Endothelial cell of hepatic sinusoid (primary cell): ENCODE data around the gene NDRG2.

ENCODE experiments used
- in situ Hi-C: cut with HindIII; loops from 2 replicates; pipeline ENCODE4 v1.10.0; 2017; ENCODE audit warnings: low sequenced_read_pairs

Gene NDRG2

DNA sequence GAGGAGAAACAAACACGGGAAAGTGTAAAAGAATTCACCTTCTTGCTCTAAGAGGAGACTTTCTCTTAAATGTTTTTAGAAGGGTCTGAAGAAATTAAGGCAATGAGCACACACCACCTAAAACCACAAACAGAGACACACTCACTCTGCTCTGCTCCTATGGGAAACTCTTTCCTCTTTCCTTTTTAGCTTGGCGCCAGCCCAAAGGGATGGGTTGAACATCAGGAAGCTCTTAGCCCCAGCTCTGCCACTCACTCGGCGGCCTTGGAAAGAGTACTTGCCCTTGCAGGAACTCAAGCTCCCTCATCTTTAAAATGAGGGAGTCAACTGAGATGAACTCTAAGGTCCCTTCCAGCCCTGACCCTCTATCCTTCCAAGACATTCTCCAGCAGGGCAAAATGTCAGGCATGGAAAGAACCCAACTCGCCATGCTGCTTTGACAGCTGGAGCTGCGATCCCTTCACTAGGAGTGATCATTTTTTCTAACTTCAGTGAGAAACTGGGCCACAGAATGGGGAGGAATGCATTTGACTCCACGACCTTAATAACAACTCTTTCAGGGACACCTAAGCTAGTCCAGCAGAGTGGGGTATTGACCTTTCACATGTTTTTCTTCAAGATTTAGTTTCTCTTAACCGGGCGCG lies 31.8 kb upstream of the NDRG2 start:
- in situ Hi-C loops = no loop called here

DNA sequence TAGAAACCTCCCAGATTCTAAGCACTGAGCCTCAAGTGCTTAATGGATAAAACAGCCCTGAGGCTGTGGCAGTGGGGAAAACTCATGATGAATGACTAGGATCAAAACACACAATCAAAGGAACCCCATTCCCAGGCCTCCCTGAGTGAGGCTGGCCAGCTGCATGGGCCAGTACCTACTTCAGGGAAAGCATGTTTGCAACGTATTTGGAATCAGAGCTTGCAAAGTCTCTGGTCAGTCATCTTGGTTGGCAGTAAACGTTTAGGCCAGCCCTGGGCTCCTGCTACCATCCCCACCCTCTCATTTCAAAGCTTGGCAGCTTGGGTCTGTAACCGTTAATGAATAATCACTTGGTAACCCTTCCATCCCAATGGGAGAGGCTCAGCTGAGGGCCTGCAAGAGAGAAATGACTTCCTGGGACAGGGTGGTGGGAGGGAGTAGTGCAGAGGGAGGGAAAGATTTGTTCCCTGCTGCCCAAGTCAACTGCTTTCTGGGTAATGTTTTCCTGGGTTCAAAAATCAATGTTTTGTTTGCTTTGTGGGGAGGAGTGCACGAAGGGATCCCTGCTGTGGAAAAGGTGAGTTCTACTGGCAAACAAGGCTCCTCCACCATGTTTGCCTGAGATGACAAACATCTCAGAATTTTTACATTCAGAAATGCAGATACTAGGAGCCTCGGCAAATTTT lies 30.7 kb upstream of the NDRG2 start:
- in situ Hi-C loops = no loop called here

DNA sequence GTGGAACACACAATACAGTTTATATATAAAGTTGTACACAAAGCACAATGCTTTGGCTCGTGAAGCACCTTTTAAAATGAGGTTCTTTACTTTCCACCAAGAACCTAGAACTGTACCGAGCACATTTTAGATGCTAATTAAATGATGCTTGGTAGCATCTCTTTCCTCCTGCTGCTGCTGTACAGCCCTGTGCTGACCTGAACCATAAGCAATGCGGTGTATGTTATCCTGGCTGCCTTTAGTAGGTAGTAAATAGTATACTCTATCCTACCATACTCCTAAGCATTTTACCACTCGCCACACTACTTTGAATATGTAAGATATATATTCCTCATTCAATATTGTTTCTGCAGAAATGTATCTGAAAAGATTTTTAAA lies 29.9 kb upstream of the NDRG2 start:
- in situ Hi-C loops = no loop called here

DNA sequence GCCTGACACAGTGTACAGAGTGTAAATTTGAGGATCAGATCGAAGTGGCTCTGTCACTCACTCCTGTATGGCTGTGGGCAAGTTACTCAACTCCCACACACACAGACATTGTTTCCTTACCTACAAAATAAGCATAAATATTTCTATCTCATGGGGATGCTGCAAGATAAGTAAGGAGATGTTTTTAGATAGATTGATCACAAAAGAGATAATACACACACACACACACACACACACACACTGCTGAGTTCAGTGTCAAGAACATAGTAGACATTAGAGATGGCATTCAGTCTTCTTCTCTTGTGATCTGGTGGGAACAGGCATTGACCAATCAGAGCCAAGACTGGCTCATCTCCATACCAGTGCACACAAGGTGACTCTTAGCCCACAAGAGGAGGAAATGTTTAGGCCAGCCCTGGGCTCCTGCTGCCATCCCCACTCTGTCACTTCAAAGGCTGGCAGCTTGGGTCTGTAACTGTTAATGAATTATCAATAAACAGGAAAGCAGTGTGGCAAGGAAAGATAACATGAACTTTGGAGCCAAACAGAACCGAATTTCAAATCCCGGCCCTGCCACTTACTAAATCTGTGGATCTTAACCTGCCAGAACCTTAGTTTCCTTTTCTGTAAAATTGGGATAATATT lies 29.4 kb upstream of the NDRG2 start:
- in situ Hi-C loops = no loop called here

DNA sequence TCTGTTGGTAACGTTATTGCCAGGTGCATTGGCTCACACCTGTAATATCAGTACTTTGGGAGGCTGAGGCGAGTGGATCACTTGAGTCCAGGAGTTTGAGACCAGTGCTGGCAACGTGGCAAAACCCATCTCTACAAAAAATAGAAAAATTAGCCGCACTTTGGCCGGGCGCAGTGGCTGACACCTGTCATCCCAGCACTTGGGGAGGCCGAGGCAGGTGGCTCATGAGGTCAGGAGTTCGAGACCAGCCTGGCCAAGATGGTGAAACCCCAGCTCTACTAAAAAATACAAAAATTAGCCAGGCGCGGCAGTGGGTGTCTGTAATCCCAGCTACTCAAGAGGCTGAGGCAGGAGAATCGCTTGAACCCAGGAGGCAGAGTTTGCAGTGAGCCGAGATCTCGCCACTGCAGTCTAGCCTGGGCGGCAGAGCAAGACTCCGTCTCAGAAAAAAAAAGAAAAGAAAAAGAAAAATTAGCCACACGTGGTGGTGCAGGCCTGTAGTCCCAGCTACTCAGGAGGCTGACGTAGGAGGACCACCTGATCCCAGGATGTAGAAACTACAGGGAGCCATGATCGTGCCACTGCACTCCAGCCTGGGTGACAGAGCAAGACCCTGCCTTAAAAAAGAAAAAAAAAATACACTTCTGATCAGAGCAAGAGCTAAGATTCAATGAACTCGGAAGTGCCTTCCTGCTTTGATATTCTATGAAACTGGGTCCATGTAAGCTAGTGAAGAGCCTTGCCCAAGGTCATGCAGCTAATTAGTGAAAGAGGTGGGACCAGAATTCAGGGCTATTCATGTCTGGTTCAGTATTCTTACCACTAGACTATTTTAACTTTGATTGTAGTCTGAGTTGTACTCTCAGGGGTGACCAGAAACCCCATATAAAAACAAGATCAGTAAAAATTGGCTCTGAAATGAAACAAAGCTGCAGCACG lies 28.6 kb upstream of the NDRG2 start:
- in situ Hi-C loops = no loop called here

DNA sequence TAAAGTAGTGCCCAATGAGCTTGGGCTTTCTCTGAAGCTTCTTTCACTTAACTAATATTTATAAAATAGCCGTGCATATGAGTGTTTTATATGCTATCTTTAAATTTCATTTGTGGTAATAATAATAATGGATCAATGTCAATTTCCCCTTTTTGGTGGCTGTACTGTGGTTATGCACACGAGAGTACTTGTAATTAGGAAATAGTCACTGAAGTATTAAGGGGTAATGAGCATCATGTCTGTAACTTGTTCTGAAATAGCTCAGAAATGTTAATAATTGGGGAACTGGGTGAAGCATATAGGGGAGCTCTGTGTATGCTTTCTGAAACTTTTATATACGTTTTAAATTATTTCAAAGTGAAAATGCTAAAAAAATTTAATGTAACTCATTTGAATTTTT lies 25.7 kb upstream of the NDRG2 start:
- in situ Hi-C loops = no loop called here

DNA sequence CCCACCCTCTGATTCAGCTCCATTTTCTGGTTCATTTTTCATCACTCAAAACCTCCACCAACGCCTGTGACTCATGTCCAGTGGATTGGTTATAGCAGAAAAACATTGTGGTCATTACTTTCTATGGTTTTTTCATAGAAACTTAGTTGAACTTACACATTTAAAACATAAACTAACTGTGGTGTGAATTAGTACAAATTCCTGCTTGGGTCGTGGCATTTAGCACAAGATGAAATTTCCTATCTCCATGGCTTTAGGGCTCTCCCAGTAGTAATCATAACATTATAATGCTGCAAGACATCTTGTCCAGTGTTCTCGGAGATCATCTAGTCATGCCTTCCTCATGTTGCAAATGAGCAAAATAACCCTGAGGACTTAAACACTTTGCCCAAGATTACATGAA lies 24.4 kb upstream of the NDRG2 start:
- in situ Hi-C loops = no loop called here

DNA sequence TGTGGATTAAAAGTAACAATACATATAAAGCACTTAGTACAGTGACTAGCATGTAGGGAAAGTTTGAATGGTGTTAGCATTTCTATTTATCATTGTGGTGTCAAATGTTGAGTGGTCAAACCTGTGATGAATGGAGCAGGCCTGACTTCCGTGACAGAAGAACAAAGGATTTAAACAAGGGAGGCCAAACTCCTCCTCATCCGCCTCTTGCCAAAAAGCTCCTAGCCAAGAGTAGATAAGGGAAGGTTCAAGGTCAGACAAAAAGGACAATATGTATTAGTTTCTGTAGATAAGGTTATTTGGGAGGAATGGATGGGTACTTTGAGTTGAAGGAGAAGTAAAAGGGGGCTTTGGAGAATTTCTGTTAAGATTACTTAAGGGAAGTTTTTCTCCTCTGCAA lies 23.8 kb upstream of the NDRG2 start:
- in situ Hi-C loops = no loop called here

DNA sequence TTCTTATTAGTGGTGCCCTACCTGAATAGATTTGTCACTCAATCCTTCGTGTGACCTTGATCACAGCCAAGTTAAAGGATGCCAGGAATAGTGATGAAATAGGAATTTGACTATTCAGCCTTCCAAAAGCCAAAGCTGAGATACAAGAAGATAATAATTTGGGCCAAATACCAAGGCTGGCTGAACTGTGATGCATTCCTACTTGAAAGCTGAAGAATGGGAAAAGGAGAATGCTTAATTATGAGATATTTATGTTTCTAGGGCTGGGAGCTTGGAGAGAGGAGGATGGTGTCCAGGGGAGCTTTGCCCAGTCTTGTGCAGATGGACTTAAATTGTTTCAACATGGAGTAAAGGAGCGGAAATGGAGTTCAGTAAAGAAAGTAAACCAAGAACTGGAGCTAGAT lies 22.5 kb upstream of the NDRG2 start:
- in situ Hi-C loops = no loop called here

DNA sequence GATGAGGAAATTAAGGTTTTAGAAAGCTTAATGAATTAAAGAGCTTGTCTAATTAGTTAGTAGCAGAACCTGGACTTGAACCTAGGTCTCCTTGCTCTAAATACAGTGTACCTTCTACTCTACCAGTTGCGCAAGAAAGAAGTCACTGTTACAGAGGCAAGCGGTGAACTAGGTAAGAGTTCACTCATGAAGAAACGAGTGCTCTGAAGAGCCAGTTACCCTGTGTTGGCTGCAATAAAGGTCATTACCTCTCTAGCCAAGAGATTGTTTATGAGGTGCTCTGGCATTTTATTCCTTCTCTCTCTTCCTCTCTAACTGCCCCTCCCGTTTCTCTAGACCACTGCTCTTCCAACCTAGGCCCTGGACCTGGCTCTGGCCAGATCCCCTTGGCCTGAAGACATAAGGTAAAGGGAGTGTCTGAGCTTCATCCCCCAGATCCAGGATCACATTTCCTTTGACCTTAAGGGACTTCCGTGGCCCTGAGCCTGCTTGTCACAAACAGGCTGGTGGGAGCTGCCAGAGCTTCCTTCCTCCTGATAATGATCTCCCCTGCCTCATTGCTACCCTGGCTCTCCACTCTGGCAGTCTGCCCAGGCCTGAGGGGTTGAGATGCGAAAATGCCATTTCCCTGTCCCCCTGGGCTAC lies 19.2 kb upstream of the NDRG2 start:
- in situ Hi-C loops = loop anchor here (5.0 kb wide), 1 partner anchor 63 kb away; no protein-coding TSS in a partner anchor

DNA sequence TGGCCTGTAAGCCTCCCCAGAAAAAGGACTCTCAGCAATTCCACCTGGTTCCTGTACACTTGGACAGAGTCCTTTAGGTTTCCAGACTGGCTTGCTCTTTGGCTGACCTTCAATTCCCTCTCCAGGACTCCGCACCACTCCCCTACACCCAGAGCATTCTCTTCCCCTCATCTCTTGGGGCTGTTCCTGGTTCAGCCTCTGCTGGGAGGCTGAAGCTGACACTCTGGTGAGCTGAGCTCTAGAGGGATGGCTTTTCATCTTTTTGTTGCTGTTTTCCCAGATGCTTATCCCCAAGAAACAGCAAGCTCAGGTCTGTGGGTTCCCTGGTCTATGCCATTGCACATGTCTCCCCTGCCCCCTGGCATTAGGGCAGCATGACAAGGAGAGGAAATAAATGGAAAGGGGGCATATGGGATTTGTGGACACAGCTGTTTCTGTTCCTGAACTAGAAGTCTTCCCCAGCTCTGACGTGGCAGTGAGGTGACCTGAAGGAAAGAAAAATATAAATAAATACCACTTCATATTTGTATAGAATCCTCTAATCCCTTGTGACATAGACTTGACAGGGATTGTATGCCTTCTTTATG lies 18.6 kb upstream of the NDRG2 start:
- in situ Hi-C loops = loop anchor here (5.0 kb wide), 1 partner anchor 64 kb away; no protein-coding TSS in a partner anchor

DNA sequence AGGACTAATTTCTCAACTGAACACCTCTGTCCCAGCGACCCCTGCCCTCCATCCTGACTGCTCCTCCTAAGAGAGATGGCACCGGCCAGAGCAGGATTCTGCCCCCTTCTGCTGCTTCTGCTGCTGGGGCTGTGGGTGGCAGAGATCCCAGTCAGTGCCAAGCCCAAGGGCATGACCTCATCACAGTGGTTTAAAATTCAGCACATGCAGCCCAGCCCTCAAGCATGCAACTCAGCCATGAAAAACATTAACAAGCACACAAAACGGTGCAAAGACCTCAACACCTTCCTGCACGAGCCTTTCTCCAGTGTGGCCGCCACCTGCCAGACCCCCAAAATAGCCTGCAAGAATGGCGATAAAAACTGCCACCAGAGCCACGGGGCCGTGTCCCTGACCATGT lies 18.1 kb upstream of the NDRG2 start:
- in situ Hi-C loops = loop anchor here (5.0 kb wide), 1 partner anchor 64 kb away; no protein-coding TSS in a partner anchor

DNA sequence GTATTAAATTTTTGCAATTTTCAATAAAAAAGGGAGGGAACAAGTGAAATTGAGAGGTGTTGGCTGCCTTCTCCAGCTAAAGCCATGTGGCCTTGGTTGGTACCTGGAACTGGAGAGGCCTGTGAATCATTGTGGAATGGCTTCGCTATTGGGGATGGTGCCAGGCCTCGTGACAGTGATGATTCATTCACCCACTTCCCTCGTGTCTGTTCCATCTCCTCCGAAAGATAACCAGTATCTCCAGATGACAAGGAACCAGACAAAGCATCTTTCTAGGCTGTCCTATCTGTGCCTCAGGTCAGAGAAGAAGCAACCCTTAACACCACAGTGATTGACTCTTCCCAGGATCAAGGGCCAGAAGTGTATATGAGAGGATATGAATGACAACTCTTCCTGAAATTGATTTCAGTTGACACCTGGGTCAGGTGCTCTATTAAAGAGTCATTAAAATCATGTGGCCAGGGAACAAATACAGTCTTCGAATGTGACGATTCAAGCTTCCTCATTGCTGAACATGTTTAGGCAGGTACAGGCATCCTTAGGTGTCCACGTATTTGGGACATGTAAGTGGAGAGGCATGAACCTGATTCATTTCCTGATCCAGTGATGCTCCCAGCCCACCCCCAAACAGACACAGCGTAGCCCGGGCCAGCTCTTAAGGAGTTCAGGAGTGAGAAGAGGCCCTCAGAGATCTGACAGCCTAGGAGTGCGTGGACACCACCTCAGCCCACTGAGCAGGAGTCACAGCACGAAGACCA lies 17.0 kb upstream of the NDRG2 start, which contains the start of gene RNASE7:
Gene RNASE7, plus strand, starts transcription at position 687 of the 758 bp plus-strand sequence. CDS start 631 bp downstream, outside the sequence.
- in situ Hi-C loops = loop anchor here (5.0 kb wide), 1 partner anchor 65 kb away; no protein-coding TSS in a partner anchor

DNA sequence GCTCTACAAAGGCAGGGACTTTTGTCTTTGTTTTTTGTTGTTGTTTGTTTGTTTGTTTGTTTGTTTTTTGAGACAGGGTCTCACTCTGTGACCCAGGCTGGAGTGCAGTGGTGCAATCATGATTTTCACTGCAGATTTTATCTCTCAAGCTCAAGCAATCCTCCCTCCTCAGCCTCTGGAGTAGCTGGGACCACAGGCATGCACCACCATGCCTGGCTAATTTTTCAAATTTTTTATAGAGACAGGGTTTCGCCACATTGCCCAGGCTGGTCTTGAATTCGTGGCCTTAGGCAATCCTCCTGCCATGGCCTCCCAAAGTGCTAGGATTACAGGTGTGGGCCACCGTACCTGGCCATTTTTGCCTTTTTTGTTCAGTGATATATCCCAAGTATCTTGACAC lies 16.1 kb upstream of the NDRG2 start:
- in situ Hi-C loops = loop anchor here (5.0 kb wide), 1 partner anchor 66 kb away; no protein-coding TSS in a partner anchor

DNA sequence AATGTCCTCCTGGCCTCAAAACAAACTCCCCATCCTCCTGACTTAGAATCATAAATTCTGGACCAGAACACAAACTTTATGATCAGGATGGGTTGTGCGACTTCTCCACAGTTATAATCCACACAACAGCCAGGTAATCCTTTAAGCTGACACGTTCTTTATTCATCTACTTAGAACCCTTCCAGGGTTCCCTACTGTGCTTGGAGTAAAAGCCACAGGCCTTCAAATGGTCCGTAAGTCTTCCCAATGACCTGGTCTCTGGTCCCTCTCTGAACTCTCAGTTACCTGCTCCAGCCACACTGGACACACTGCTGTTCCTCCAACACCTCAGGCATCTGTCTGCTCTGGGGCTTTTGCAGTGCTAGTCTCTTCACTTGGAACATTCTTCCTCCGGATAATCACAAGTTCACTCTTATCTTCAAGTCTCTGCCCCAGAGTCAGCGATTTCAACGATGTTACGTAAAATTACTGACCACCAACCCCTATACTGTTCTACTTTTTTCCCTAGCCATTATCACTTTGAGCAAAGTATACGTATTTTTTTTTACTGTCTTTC lies 15.6 kb upstream of the NDRG2 start:
- in situ Hi-C loops = loop anchor here (5.0 kb wide), 1 partner anchor 67 kb away; no protein-coding TSS in a partner anchor

DNA sequence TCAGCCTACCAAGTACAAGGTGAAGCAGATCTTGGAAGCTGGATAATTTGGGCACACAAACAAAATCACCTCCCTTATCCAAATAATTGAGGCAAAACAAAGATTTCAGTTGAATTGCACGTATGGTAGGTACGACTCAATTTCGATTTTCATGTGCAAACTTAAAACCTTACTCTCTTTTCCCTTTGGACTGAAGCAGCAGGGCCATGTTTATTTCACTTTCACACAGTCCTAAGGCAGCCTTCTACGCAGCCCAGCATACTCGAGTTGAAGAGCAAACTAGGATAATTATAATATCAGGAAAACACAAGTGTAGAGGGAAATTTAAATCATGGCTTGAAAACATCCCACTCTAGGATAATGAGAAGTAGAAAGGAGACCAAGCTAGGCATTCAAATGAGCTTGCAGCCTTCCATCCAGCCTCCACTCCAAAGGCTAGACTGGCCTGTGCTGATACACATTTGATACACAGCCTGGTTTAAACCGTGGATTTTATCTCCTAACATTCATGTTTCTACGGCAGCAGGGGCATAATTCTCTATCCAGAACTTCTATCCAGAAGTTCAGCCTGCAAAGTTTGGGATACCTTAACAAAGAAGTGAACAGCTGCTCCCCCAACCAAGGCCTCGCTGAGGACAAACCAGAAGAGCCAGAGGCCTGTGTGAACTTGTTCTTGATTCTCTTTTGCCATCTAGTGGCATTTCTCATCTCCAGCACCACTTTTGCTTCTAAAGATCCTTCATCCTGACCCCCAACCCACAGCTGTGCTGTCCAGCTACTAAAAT lies 14.9 kb upstream of the NDRG2 start:
- in situ Hi-C loops = loop anchor here (5.0 kb wide), 1 partner anchor 68 kb away; no protein-coding TSS in a partner anchor

DNA sequence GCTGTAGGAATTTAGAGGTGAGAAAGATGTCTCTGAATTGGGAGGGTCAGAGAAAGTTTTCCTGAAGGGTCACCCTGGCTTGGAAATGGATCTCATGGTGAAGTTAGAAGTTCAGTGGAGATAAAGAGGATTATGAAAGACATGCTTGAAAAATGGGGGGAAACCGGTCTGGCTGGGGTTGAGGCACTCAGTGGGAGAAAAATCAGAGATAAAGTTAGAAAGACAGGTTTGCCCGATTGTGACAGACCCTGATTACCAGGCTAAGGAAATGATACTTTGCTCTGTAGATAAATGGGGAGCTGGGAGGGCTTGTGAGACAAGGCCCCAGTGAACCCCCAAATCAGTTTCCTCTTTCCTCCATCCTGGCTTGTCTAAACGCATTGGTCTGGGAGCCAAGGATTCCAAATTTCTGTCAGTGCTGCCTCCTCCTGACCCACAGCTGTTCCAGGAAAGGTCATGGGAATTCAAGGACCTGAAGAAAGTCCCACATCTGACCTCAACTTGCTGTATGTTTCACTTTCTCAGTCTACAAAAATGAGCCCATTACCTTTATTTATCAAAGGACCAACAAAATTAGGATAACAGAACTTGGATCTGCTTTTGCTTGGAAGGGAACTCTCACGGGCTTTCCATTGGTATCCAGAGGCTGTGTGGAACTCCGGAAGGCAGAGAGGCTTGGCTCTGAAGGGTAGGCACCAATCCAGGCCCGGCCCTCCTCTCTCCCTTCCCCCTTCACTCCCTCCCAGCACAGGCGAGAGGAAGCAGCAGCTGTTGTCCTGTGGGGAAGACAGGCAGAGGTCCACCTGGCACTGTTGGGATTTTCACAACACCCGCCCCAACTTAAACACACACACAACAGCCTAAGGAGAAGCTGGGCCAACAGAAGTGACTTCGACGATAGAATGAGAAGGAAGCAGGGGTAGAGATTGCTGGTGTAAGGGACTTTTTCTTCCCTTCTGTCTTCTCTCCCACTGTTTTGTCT lies 13.9 kb upstream of the NDRG2 start:
- in situ Hi-C loops = no loop called here
